HTERT RPE-1 (cell line): ENCODE measurements around the gene GK2.

Experiments used
- in situ Hi-C: fragments of 300-500 bp; cut with MboI; formaldehyde crosslinking; loops from 4 replicates; pipeline ENCODE4 v1.14.3; 2020; ENCODE audit warnings: low sequenced_read_pairs

The GK2 gene

DNA sequence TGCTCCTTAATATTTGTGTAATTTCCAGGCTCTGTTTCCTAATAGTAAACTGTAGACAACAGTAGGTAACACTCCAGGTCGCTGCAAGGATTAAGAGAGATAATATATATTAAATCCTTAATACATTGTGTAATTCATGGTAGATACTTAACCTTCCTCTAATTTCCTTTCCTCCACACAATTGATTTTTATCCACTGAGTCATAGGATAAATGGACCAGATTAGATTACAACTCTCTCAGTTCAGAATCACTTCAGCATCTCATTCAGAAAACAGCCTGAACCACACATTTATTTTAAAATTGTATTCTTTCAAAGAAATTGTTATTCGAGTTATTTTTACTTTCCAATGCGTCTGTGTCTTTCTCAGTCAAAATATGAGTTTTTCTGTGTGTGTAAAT is 17.1 kb downstream of the GK2 start:
- in situ Hi-C loops: no loop called here

DNA sequence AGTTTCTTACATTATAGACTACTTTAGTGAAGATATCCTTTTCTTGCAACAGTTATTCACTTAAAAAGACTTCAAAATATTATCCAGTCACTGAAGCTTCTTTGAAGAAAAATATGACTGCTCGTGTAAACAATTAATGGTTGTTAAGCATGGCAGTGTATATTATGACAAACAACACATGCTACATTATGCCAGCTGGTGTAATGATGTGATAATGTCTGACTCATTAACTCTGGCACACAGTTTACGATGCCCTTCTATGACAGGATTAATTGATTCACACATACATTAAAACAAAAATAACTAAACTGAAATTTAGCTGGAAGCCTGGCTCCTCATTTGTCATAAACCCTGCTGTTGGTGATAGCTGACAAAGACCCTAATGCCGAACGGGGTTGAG is 22.4 kb downstream of the GK2 start:
- in situ Hi-C loops: no loop called here

DNA sequence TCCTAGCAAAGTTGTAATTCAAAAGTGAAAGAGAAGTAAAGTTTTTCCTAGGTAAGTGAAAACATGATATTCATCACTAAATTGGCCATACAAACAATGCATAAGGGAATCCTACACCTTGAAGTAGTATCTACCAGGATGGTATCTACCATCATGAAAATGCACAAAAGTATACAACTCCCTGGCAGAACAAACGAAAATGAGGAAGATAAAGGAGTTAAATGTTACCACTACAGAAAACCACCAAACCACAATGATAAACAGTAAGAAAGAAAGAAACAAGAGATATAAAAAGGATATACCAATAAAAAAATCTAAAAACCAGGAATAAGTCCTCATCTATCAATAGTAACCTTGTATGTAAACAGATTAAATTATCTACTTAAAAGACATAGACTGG is 26.9 kb downstream of the GK2 start:
- in situ Hi-C loops: no loop called here

DNA sequence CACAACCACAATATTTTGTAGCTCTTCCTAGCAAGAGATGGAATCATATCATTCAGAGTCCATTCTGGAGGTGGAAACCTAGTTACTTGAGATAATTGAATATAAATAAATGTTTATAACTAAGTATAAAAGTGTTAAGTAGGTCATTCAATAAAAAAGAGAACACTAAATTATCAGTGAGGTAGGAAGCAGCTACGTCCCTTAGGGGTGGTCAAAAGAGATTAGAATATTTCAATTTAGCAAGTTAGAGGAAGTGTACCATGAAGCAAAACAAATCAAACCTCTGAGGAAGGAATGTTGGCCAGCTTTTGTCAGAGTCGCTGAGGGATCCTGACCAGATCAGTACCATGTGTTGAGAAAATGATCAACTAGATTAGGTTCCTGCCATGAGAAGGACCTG is 38.0 kb downstream of the GK2 start:
- in situ Hi-C loops: no loop called here

DNA sequence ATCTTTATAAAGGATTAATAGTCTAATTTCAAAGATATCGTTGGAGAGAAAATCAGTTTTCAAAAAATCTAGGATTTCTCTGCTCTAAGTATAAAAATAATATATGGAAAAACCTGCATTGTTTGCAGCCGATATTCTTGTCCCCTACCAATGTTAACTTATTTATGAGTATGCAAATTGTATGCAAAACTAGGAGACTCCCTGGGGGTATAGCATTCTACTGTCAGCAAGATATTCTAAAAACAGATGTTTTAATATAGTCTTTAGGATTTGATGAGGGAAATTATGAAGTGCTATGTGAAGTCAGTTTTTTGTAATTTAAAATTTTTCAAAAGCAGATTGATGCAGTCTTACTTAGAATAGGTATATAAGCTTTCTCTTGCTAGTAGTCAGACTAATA is 40.9 kb downstream of the GK2 start:
- in situ Hi-C loops: no loop called here

DNA sequence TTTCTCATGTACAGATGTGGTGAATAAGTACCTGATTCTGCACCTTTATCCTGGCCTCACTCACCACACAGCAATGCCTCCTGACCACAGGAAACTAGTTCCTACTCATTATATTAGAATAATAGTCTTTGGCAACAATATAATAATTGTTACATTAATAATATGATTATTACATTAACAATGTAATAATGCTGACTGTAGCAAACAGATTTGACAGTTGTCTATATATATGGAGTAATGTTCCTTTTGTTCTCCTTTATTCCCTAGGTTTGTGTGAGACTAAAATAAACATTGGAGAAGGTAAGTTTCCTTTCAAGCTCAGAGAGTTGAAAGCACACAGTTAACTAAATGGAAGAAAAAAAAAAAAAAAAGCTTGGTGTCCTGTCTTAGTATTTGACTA is 41.6 kb downstream of the GK2 start:
- in situ Hi-C loops: no loop called here

- in situ Hi-C loops: no loop called here
Measured at GRCh38 chr4:79364061-79364460, 44.0 kb downstream of the GK2 start.

DNA sequence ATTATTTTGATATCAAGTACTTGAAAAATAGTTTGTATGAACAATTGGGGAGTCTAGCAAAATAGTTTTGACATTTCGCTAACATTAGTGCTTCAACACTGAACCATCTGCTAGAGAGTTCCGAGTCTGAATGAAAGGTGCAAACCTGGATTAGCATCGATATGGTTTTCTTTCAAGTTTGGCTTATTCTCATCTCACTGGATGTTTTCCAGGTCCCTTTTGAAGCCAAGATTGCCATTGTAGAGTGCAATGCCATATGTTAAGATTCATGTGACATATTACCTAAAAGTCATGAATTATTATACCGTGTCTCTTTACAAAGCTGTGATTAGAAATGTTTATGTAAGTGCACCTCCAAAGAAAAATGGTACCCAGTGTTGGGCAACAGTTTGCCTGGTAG is 45.4 kb downstream of the GK2 start:
- in situ Hi-C loops: no loop called here

GRCh38 chr4:79360006-79360405 is 48.0 kb downstream of the GK2 start:
- in situ Hi-C loops: no loop called here

GRCh38 chr4:79358438-79358837 is 49.6 kb downstream of the GK2 start:
- in situ Hi-C loops: no loop called here

- in situ Hi-C loops: no loop called here
Measured at GRCh38 chr4:79357365-79357764, 50.7 kb downstream of the GK2 start.
